Peyer's patch (tissue), 4 donors: ENCODE measurements around the gene AOAH. TPM values are rescaled to one million over a fixed set of nuclear protein-coding genes. Genes with fewer than 3 reads are reported as not detected.

ENCODE experiments used
- DNase-seq, 3 donors: peaks; one replicate each; pipeline ENCODE4 v3.0.0-alpha.2; 2017 to 2019
- H3K27ac ChIP-seq, 4 donors: fragments of 200-600 bp; sonication (generic); one replicate each; pipeline ENCODE4 v1.5.1; 2016 to 2019
- H3K27me3 ChIP-seq, 2 donors: fragments of 200-600 bp; sonication (generic); one replicate each; pipeline ENCODE4 v1.5.1; 2019
- H3K36me3 ChIP-seq, 3 donors: fragments of 200-600 bp; sonication (generic); one replicate each; pipeline ENCODE4 v1.5.1; 2016 to 2019
- H3K4me1 ChIP-seq, 4 donors: fragments of 200-600 bp; sonication (generic); one replicate each; pipeline ENCODE4 v1.5.1; 2016 to 2019
- H3K4me3 ChIP-seq, 4 donors: fragments of 200-600 bp; sonication (generic); 1 replicate in 3 of 4; 2 replicates in 1 of 4; pipeline ENCODE4 v1.5.1; 2016 to 2019; ENCODE audit warnings: mild to moderate bottlenecking in 1 of 4
- H3K9me3 ChIP-seq, 4 donors: fragments of 200-600 bp; sonication (generic); one replicate each; pipeline ENCODE4 v1.5.1; 2016 to 2019; ENCODE audit warnings: mild to moderate bottlenecking in 1 of 4
- POLR2A ChIP-seq, 2 donors: fragments of 450-650 bp; IDR thresholded peaks; one replicate each; pipeline ENCODE4 v1.5.1; 2017; ENCODE audit warnings: antibody characterized with exemption in 2 of 2, mild to moderate bottlenecking in 2 of 2, moderate library complexity in 2 of 2
- total RNA-seq, 4 donors: library from RNA; depleted of rRNA; stranded (reverse); fragments of >200 nt; gene quantifications; one replicate each; pipeline ENCODE4 v1.1.0, GENCODE V29; 2016
- TF ChIP-seq, protein P1 (sequence below), 6 experiments: fragments of 450-650 bp in 4 of 6; fragments of 200-600 bp in 2 of 6; sonication (generic) in 1 of 6; IDR thresholded peaks; one replicate each; pipeline ENCODE4 v1.5.1; 2017 to 2019; ENCODE audit warnings: antibody characterized with exemption in 6 of 6, mild to moderate bottlenecking in 3 of 6, moderate library complexity in 1 of 6

AOAH gene
- total RNA-seq, 4 donors from 2014 or later: 33.3 to 60.2 (median 43.6) TPM

GRCh38 chr7:36625247-36625646, 99.0 kb downstream of the AOAH start:
- Histone ChIP-seq H3K4me3 (no peak overlapping the region), H3K9me3 (no peaks in the 10 kb centered on the region), H3K4me1 (no peaks in the 10 kb centered on the region), H3K27me3 (no peaks in the 10 kb centered on the region), H3K36me3 (peaks cover 0 to 7% (median 0%) of the 10 kb centered on the region in 3 donors), H3K27ac (no peak overlapping the region)
- DNase-seq: no peak
- TF ChIP-seq, protein P1, sequence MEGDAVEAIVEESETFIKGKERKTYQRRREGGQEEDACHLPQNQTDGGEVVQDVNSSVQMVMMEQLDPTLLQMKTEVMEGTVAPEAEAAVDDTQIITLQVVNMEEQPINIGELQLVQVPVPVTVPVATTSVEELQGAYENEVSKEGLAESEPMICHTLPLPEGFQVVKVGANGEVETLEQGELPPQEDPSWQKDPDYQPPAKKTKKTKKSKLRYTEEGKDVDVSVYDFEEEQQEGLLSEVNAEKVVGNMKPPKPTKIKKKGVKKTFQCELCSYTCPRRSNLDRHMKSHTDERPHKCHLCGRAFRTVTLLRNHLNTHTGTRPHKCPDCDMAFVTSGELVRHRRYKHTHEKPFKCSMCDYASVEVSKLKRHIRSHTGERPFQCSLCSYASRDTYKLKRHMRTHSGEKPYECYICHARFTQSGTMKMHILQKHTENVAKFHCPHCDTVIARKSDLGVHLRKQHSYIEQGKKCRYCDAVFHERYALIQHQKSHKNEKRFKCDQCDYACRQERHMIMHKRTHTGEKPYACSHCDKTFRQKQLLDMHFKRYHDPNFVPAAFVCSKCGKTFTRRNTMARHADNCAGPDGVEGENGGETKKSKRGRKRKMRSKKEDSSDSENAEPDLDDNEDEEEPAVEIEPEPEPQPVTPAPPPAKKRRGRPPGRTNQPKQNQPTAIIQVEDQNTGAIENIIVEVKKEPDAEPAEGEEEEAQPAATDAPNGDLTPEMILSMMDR (IDR thresholded peaks at IDR 0.05): no peak
- no peak for TF ChIP-seq POLR2A (IDR thresholded peaks at IDR 0.05)

DNA sequence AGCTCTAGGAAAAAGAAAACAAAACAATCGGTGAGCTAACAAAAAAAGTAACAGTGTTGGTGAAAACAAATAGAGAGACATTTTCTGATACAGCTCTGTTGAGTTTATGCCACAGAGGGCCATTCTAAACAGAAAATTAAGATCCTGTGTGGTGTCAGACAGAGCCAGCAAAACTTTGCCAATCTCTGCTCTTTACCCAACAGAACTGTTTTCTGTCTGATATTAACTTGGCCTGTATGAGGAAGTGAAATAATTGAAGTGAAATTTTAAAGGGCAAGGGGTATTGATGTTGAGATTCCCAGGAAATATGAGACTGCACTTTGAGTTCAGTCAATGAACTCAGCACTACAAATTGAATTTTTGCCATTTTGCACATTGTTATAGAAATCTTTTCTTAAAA, 101.0 kb downstream of the AOAH start:
- Histone ChIP-seq H3K4me3 (no peak overlapping the region), H3K27ac (no peak overlapping the region), H3K9me3 (no peaks in the 10 kb centered on the region), H3K36me3 (peaks cover 0 to 7% (median 0%) of the 10 kb centered on the region in 3 donors), H3K27me3 (no peaks in the 10 kb centered on the region), H3K4me1 (no peaks in the 10 kb centered on the region)
- DNase-seq: no peak
- no peak for TF ChIP-seq POLR2A (IDR thresholded peaks at IDR 0.05)
- TF ChIP-seq, protein P1 (IDR thresholded peaks at IDR 0.05): no peak

- Histone ChIP-seq H3K27me3 (no peaks in the 10 kb centered on the region), H3K9me3 (no peaks in the 10 kb centered on the region), H3K36me3 (peaks cover 0 to 10% (median 0%) of the 10 kb centered on the region in 3 donors), H3K4me1 (no peaks in the 10 kb centered on the region), H3K4me3 (no peak overlapping the region), H3K27ac (no peak overlapping the region)
- TF ChIP-seq, protein P1 (IDR thresholded peaks at IDR 0.05): no peak
- DNase-seq: no peak
These were observed 102.9 kb downstream of the AOAH start for GRCh38 chr7:36621396-36621795.

DNA sequence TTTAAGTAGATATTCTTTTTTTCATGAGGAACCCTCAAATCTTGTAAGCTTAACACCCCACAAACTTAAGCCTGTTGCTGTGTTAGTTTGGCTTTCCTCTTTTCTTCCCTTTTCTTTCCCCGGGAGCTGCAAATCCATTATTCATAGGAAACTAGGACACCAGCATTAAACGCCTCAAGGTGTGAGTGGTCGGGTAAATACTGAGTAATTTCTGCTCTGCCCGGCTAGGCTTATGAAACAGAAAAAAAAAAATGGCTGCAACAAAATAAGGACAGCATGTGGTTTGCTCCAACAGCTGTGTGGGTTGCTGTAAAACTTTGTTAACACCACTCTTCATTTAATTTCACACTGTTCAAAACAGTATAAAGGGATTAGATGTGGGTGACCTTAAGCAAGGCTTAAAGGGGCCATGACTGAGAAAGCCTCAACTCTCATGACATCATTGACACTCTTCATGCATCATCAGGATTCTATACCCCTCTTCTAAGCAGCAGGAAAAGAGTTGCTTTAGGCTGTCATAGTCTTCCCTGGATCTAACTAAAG, 104.1 kb downstream of the AOAH start:
- no peaks in the 10 kb centered on the region for H3K27me3 ChIP-seq
- TF ChIP-seq, protein P1 (IDR thresholded peaks at IDR 0.05): no peak
- TF ChIP-seq POLR2A (IDR thresholded peaks at IDR 0.05): no peak
- no peak for DNase-seq
- H3K4me3 ChIP-seq: no peak overlapping the region
- H3K27ac ChIP-seq: no peak overlapping the region
- peaks cover 0 to 13% (median 0%) of the 10 kb centered on the region in 3 donors for H3K36me3 ChIP-seq
- H3K4me1 ChIP-seq: no peaks in the 10 kb centered on the region
- no peaks in the 10 kb centered on the region for H3K9me3 ChIP-seq

DNA sequence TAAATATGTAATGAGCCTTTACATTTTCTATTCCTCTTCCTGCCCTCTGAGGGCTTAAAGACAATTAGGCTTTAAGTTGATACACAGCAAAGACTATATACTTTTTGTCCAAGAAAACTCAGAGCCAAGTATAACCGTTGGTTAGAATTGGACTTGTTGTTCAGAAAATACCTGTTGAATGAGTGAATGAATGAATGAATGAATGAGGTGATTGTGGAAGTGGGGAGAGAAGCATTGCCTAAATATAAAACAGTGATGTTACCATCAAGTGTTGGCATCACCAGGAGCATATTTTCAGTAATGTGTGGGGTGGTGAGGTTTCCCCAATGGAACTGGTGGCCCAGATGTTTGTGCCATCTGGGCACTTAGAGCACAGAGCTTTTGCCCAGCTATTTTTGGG, 106.9 kb downstream of the AOAH start:
- Histone ChIP-seq H3K36me3 (peaks cover 0 to 15% (median 0%) of the 10 kb centered on the region in 3 donors), H3K9me3 (no peaks in the 10 kb centered on the region), H3K27me3 (no peaks in the 10 kb centered on the region), H3K27ac (no peak overlapping the region), H3K4me1 (no peaks in the 10 kb centered on the region), H3K4me3 (no peak overlapping the region)
- DNase-seq: no peak
- TF ChIP-seq POLR2A (IDR thresholded peaks at IDR 0.05): no peak
- TF ChIP-seq, protein P1 (IDR thresholded peaks at IDR 0.05): no peak
